ENCODE measurements around the gene DRD4.
"Not testable (repeated sequence)": the region's sequence is repeated elsewhere in the genome, so short reads cannot be mapped to it uniquely, and the experiment has no call there.

The DRD4 gene

GRCh38 chr11:647672-648158 lies 10.6 kb downstream of the DRD4 start:
- DNase-seq, result not testable (repeated sequence)

GRCh38 chr11:650482-650881 lies 13.4 kb downstream of the DRD4 start:
- DNase-seq, result no peak

GRCh38 chr11:653136-653535 lies 16.1 kb downstream of the DRD4 start:
- not testable (repeated sequence) for DNase-seq

GRCh38 chr11:653837-654236 lies 16.8 kb downstream of the DRD4 start:
- no peak for DNase-seq

GRCh38 chr11:654444-654843 lies 17.4 kb downstream of the DRD4 start:
- DNase-seq, result not testable (repeated sequence)

GRCh38 chr11:655036-655726 lies 18.1 kb downstream of the DRD4 start:
- DNase-seq, result no peak

- DNase-seq, result no peak
Observed at GRCh38 chr11:656426-656825, 19.4 kb downstream of the DRD4 start.

GRCh38 chr11:656866-657265 lies 19.8 kb downstream of the DRD4 start:
- DNase-seq, result no peak

GRCh38 chr11:657691-658126 lies 20.6 kb downstream of the DRD4 start:
- DNase-seq, result no peak

GRCh38 chr11:659532-660085 lies 22.5 kb downstream of the DRD4 start:
- DNase-seq, result no peak

GRCh38 chr11:660281-660680 lies 23.2 kb downstream of the DRD4 start:
- DNase-seq, result no peak

GRCh38 chr11:660681-661444 lies 23.8 kb downstream of the DRD4 start:
- no peak for DNase-seq

- DNase-seq, result no peak
Observed at GRCh38 chr11:662689-663274, 25.7 kb downstream of the DRD4 start.

- DNase-seq, result no peak
Observed at GRCh38 chr11:665062-665703, 28.1 kb downstream of the DRD4 start.

GRCh38 chr11:665704-666281 lies 28.7 kb downstream of the DRD4 start:
- no peak for DNase-seq

- DNase-seq, result no peak
Observed at GRCh38 chr11:673866-674265, 36.8 kb downstream of the DRD4 start.

- no peak for DNase-seq
Observed at GRCh38 chr11:674406-674805, 37.3 kb downstream of the DRD4 start.

- DNase-seq, result no peak
Observed at GRCh38 chr11:678297-678696, 41.2 kb downstream of the DRD4 start.

- no peak for DNase-seq
Observed at GRCh38 chr11:679271-680207, 42.5 kb downstream of the DRD4 start.

GRCh38 chr11:680476-680875 lies 43.4 kb downstream of the DRD4 start:
- no peak for DNase-seq

GRCh38 chr11:680970-681369 lies 43.9 kb downstream of the DRD4 start:
- no peak for DNase-seq
